Skin of body (tissue), 2 donors: ENCODE data around the gene TINAGL1. TPM values are rescaled to one million over a fixed set of nuclear protein-coding genes. Genes with fewer than 3 reads are reported as not detected.
"Not testable (repeated sequence)": the region's sequence is repeated elsewhere in the genome, so short reads cannot be mapped to it uniquely, and the experiment has no call there.

Experiments used
- DNase-seq: peaks from one replicate; lab custom pipeline; 2025; lab: John Stamatoyannopoulos, UW
- total RNA-seq: library from RNA; depleted of rRNA; stranded (reverse); fragments of >200 nt; gene quantifications from one replicate; pipeline ENCODE4 v1.2.3, GENCODE V29; 2014

The TINAGL1 gene
- total RNA-seq, 1 donor from 2014 or later: 28.6 TPM

DNA sequence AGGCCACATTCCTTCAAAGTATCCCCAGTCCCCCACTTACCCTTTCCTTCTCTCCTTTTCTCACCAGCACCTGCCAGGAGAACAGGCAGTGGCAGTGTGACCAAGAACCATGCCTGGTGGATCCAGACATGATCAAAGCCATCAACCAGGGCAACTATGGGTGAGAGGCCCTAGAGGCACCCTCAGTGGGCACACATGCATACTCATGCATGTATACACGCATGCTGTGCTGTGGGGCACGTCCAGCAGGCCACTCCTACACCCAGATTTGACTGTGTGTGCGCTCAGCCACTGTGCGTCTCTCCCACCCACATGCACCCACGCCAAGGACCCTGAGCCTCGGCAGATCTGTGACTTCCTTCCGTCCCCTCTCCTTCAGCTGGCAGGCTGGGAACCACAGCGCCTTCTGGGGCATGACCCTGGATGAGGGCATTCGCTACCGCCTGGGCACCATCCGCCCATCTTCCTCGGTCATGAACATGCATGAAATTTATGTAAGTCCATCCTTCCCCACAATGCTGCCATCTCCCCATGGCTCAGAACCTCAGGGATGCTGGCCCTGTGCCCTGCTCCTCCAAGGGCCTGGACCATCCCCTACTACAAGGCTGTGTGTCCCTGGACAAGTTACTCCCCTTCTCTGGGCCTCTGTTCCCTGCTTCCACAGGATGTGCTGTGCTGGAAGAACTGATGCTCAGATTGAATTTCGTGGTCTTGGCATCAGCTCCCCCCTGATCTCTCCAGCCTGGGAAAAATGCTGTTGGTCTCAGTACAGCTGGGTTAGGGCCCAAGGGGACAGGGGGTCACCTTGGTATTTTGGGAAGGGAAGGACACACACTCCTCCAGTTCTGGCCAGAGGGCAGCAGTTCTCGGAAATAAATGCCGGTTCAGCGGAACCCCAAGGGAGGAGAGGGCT lies 7.0 kb downstream of the TINAGL1 start:
- DNase-seq: no peak

DNA sequence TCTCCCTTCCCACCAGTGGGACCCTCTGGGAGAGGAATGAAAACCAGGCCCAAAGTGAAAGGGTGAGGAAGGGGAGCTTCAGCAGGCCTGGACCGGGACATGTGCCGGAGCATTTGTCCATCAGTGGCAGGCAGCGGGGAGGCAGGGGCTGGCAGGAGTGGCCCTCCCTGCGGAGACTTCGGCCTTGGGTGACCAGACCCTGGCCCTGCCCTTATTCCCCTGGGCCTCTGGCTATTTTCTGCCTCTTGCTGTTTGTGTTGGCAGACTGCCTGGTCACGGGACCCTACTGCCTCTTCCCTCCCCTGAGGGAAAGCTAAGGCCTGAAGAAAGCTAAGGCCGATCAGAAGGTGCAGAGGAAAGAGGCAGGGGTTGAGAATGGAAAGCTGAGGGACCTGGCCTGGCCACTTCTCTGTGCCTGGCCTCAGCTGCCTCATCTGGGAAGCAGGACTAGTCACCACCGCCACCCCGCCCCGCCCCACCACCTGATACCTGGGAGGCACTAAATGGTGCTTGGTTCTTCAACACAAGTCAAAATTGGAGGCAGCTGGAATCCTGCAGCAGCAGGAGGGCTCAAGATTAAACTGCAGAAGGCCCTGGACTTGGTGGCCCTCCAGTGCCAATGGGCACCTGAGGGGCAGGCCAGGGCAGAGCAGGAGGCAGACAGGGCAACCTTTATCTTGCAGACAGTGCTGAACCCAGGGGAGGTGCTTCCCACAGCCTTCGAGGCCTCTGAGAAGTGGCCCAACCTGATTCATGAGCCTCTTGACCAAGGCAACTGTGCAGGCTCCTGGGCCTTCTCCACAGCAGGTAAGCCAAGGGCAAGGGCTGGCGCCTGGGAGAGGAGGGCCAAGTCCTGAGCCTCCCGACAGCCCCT lies 7.9 kb downstream of the TINAGL1 start:
- peak; percentile 27 for DNase-seq

DNA sequence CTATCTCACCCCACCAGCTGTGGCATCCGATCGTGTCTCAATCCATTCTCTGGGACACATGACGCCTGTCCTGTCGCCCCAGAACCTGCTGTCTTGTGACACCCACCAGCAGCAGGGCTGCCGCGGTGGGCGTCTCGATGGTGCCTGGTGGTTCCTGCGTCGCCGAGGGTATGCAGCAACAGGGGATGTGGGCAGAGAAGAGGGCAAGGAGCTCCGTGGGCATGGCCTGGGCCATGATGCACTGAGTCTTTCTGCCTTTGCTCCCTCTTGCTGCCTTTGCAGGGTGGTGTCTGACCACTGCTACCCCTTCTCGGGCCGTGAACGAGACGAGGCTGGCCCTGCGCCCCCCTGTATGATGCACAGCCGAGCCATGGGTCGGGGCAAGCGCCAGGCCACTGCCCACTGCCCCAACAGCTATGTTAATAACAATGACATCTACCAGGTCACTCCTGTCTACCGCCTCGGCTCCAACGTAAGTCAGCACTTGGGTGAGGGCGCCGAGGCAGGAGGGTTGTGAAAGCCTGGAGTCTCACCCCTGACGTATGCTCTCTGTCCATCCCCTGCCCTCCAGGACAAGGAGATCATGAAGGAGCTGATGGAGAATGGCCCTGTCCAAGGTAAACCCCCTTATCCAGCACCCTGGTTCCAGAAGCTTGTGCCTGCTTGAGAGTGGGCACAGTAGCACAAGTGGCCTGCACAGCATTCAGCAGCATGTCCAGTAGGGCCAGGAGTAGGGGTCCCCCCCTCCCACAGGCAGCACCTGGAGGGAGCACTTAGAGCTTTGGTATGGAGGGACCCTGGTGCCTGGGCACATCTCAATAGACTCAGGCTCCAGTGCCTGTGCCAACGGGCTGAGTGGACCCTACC lies 8.8 kb downstream of the TINAGL1 start:
- DNase-seq: no peak

DNA sequence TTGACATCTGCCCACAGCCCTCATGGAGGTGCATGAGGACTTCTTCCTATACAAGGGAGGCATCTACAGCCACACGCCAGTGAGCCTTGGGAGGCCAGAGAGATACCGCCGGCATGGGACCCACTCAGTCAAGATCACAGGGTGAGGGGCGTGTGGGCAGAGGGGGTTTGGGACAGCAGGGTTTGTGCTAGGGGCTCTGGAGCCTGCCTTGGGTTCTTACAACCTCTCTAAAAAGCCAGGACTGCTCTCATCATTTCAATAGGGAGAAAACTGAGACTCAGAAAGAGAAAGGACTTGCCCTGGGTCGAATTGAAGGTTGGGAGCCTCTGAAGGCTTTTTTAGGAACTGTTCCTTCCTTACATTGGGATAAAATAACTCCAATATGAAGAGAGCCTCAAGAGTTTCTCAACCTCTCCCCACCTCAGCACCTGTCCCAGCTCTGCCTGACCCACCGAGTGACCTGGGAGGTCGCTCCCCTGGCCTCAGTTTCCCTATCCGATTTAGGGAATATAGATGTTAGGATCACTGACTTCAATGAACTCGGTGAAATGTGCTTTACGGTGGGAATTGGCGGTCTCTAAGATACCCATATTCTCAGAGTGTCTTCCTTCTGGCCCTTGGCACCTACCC lies 9.5 kb downstream of the TINAGL1 start:
- no peak for DNase-seq

DNA sequence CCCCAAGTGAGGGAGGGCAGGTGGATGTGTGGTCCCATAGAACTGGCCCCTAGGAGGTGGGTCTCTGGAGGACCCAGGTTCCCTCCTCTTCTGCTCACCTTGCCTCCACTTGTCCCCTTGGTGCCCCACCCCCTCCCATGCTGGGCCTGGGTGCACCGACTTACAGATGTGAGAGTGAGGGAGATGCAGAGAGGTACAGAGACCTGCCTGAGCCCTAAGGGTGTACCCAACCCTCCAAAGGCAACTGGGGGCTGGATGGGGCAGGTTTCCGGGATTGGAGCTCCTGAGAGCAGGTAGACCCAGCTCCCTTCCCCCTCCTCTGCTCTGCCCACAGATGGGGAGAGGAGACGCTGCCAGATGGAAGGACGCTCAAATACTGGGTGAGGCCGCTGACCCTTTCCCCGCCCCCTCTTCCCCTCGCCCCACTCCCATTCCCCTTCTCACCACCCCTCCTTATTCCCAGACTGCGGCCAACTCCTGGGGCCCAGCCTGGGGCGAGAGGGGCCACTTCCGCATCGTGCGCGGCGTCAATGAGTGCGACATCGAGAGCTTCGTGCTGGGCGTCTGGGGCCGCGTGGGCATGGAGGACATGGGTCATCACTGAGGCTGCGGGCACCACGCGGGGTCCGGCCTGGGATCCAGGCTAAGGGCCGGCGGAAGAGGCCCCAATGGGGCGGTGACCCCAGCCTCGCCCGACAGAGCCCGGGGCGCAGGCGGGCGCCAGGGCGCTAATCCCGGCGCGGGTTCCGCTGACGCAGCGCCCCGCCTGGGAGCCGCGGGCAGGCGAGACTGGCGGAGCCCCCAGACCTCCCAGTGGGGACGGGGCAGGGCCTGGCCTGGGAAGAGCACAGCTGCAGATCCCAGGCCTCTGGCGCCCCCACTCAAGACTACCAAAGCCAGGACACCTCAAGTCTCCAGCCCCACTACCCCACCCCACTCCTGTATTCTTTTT lies 10.3 kb downstream of the TINAGL1 start:
- DNase-seq: no peak

DNA sequence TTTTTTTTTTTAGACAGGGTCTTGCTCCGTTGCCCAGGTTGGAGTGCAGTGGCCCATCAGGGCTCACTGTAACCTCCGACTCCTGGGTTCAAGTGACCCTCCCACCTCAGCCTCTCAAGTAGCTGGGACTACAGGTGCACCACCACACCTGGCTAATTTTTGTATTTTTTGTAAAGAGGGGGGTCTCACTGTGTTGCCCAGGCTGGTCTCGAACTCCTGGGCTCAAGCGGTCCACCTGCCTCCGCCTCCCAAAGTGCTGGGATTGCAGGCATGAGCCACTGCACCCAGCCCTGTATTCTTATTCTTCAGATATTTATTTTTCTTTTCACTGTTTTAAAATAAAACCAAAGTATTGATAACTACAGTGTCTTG lies 11.0 kb downstream of the TINAGL1 start:
- DNase-seq: not testable (repeated sequence)

DNA sequence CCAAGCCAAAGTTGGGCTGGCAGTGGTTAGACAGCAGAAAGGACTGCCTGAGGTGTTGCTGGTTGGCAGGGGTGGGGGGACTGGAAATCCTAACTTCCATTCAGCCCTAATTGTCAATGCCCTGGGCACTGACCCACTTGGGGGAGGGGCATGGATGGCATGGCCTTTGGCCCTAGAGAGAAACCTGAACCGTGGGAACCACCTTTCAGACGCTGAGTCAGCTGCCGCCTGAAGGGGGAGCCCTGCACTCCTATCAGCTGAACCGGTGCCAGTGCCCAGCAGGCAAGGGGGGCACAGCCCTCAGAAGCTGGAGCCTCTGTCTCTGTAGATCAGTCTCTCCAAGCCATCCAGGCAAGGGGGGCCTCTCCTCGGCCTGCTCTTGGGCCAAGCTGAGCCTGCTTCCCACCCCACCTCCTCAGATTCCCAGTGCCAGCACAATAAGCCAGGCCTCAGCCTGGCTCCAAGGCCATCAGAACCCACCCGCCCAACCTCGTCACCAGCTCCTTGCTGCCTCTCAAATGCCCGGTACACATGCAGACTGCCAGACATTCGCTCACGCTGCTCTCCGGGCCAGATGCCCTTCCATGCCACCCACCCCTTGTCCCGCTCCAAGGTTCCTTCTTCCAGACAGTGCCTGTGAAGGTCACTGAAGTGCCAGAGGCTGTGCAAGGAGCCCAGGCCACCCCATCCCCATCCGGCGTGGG lies 11.6 kb downstream of the TINAGL1 start:
- DNase-seq: no peak

DNA sequence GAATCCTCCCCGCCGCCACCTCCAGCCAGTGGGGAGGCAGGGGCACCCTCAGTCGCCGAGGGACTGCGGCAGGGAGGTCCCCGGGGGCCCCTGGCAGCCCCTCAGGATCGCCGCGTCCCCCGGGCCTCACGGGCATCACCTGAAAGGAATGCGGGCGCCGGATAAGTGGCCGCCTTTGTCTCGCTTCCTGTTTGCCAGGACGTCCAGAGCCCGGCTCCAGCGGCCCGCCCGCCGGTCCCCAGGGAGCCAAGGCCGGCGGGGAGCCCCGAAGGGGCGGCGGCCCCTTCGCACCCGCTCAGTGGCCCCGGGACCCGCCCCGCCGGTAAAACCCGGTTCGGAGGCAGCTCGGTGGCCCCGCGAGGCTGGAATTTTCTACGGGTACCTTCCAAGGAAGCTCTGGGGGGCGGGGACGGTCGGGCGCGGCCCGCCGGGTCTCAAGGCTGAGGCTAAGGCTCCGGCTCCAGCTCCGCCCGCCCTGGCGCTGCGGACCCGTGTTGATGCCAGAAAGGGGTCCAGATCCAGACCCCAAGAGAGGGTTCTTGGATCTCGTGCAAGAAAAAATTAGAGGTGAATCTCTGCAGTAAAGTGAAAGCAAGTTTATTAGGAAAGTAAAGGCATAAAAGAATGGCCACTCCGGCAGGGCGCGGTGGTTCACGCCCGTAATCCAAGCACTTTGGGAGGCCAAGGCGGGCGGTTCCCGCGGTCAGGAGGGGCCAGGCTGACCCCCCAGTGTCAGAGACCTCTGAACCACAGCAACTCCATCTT lies 12.6 kb downstream of the TINAGL1 start:
- no peak for DNase-seq

DNA sequence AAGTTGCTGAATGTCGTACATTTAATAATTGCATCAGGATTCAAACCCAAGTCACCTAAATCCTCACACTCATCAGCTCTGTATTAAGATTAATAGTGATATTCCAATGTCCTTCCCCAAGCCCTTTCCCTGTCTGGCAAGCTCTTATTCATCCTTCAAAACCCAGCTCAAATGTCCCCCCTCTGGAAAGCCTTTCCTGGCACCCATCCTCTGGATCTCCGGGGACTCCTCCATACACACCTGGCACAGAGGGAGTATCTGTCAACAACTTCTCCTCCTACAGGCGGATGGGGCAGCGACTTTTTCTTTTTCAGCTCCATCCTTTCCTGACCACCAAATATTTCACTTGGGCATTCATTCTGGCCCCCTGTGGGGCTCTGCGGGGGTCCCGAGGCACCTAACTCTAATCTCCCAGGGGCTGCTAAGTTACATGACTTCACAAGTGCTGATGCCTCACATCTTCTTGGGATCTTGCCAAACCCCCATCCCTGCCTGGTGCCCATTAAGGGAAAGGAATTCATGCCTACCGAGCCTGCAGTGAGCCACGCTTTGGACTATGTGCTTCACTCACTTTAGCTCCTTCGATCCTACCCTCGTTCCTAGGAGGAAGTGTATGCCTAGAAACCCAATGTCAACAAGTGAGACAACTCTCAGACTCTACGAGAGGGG lies 15.2 kb downstream of the TINAGL1 start:
- DNase-seq: no peak

DNA sequence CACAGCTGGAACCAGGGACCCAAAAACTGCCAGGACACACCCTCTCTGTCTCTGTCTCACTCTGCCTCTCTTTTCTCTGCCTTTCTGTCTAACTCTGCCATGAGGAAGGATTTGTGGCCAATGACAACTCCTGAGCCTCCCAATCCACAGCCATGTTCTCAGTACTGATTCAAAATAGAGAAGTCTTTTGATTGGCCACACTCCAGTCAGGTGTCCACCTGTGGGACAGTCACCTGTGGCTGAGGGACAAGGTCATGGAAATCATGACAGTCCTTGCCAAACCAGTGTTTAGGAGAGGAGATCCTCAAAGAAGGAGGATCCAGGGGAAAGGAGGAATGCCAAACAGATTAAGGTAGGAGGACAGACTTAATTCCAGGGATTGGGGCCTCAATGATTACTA lies 15.8 kb downstream of the TINAGL1 start:
- DNase-seq: no peak

DNA sequence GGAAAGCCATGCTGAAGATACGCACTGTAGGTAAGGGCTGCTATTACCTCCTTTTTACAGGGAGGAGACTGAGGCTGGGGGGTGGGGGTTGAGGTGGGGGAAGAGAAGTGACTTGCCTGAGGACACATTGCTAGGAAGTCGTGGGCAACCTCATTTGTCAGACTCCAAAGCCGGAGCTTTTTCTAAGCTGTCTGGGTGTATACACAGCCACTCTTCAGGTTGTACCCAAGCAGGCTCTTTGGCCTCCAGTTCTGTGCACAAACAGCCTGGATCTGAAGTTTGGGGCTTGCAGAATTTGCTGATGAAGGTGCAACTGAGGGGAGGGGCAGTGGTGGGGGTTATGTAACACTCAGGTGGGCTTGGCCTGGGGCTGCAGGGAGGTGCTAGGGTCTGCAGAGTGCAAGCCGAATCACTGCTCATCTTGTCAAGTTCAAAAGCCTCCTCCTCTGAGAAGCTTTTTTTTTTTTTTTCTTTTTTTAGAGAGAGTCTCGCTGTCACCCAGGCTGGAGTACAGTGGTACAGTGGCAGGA lies 16.9 kb downstream of the TINAGL1 start:
- DNase-seq: no peak

DNA sequence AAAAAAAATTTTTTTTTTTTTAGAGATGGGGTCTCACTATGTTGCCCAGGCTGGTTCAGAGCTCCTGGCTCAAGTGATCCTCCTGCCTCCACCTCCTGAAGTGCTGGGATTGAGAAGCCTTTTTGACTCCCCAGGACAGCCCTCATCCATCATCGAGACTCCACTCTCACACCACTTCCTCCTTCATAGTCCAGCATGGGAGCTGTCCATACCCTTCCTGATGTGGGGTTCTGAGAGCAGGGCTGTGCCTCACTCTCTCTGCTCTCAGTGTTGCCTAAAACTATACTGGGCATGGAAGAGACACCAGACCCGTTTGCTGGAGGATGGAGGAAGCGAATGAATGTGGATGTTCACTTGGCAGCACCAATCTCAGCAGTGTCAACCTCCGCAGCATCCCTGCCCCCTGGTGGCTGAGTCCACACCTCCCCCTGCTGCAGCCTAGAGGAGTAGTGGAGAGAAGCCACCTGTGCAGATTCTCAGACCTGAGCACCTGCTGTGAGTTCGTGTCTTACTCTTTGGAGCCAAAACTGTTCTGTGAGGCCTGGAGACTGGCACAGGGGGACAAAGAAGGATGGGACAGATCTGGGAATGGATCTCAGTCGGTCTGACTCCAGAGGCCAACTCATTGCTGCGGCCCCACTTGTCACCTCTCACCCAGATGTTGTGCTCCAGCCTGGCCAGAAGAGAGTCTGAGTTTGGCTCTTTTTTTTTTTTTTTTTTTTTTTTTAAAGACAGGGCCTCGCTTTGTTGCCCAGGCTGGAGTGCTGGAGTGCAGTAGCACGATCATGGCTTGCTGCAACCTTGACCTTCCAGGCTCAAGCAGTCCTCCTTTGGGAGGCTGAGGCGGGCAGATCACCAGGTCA lies 17.7 kb downstream of the TINAGL1 start:
- no peak for DNase-seq

DNA sequence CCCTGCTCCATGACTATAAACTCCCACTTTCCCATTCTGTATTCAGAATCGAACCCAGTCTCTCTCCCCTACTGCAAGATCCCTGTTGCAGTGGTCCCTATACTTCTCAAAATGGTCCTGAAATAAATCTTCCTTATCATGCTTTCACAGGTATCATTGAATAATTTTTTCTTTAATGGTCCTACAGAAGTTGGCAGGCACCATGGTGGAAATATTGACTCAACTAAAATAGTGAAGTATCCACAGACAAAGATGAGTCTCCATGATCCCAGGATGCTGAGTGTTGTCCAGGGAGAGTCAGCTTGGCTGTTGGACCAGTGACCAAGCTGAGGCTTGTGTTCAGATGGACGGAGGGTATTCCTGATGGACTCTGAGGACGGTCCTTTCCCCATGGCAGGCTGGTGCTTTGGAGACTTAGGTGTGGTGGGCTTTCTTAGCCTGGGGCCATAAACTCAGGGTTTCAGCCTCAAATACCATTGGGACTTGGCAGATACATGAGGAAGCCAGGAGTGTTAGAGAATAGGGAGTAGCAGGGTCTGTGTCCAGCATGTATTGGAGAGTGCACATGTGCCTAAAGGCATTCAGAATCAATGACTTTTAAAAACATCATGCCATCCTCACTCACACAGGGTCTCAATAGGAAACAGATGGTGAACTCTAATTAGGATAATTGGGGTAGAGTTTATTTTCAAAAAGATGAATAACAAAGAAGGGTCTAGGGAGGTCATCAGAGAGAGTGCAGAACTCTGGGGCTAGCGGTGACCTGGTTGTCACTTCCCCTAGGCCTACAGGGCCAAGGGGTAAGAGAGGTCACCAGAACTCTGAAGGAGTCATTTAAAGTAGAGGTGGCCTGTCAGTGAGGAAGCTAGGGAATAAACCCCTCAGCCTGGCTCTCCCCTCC lies 19.8 kb downstream of the TINAGL1 start:
- DNase-seq: no peak

DNA sequence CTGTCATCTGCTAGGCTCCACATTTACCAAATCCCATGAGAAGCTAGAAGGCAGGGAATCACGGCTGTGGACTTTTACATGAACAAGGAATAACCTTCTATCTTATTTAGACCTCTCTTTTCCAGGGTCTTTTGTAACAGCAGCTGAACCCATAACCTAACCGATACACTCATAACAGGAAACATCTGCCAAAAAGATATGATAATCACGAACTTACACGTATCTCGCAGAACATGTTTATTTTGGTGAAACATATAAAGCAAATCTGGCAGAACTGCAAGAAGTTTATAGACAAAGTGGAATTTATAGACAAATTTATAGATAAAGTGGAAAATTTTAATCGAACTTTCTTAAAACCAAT lies 20.4 kb downstream of the TINAGL1 start:
- no peak for DNase-seq

DNA sequence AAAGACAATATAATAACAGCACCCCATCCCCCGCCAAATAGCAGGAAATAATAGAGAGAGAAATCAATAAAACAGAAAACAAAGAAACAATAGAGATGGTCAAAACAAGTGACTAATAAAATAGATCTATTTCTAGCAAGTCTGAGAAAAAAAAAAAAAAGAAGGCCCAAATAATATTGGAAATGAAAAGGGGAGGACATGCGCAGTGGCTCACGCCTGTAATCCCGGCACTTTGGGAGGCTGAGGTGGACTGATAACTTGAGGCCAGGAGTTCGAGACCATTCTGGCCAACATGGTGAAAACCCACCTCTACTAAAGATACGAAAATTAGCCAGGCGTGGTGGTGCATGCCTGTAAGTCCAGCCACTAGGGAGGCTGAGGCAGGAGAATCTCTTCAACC lies 22.7 kb downstream of the TINAGL1 start:
- DNase-seq: no peak

DNA sequence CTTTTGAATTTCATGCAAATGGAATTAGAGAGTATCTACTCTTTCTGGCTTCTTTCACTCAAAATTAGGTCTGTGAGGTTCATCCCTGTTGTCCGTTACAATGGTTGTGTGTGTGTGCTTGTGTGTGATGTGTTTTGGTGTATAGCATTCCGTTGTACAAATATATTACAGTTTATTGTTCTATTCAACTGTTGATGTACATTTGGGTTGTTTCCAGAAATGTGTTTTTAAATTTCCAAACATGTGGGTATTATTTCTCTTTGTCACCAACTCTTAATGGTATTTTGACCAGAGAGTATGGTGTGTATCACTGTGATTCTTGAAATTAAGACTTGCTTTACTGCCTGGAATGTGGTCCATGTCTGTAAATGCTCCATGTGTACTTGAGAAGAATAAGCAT lies 24.3 kb downstream of the TINAGL1 start:
- no peak for DNase-seq
